Occipital lobe (tissue), 2 donors: ENCODE measurements around the gene ARL6IP4. TPM values are rescaled to one million over a fixed set of nuclear protein-coding genes. Genes with fewer than 3 reads are reported as not detected.

Source experiments
- DNase-seq: peaks from one replicate; lab custom pipeline; 2025; lab: John Stamatoyannopoulos, UW
- total RNA-seq: library from RNA; depleted of rRNA; stranded (reverse); fragments of >200 nt; gene quantifications from one replicate; pipeline ENCODE4 v1.2.3, GENCODE V29; 2014

Gene ARL6IP4
- total RNA-seq, 1 donor from 2014 or later, result 26.7 TPM

GRCh38 chr12:122990961-122991622 is 10.6 kb downstream of the ARL6IP4 start:
- no peak for DNase-seq

GRCh38 chr12:122991623-122992275 is 11.3 kb downstream of the ARL6IP4 start:
- no peak for DNase-seq

- no peak for DNase-seq
These were observed 11.9 kb downstream of the ARL6IP4 start for GRCh38 chr12:122992386-122992785.

- DNase-seq, result no peak
These were observed 13.7 kb downstream of the ARL6IP4 start for GRCh38 chr12:122994140-122994675.

- no peak for DNase-seq
These were observed 14.5 kb downstream of the ARL6IP4 start for GRCh38 chr12:122994781-122995502.

GRCh38 chr12:122995503-122996187 is 15.2 kb downstream of the ARL6IP4 start:
- no peak for DNase-seq

GRCh38 chr12:122996188-122996601 is 15.7 kb downstream of the ARL6IP4 start:
- no peak for DNase-seq

- no peak for DNase-seq
These were observed 16.3 kb downstream of the ARL6IP4 start for GRCh38 chr12:122996621-122997342.

- no peak for DNase-seq
These were observed 17.1 kb downstream of the ARL6IP4 start for GRCh38 chr12:122997343-122998250.

GRCh38 chr12:122998316-122998715 is 17.8 kb downstream of the ARL6IP4 start:
- no peak for DNase-seq

- no peak for DNase-seq
These were observed 18.9 kb downstream of the ARL6IP4 start for GRCh38 chr12:122999196-122999946.

- DNase-seq, result no peak
These were observed 19.5 kb downstream of the ARL6IP4 start for GRCh38 chr12:122999986-123000420.

- no peak for DNase-seq
These were observed 20.1 kb downstream of the ARL6IP4 start for GRCh38 chr12:123000578-123000977.

GRCh38 chr12:123001464-123001863 is 21.0 kb downstream of the ARL6IP4 start:
- DNase-seq, result no peak

- DNase-seq, result no peak
These were observed 22.8 kb downstream of the ARL6IP4 start for GRCh38 chr12:123003257-123003656.

GRCh38 chr12:123004287-123004686 is 23.8 kb downstream of the ARL6IP4 start:
- DNase-seq, result no peak

GRCh38 chr12:123005081-123005626 is 24.7 kb downstream of the ARL6IP4 start:
- DNase-seq, result no peak

GRCh38 chr12:123006977-123007376 is 26.5 kb downstream of the ARL6IP4 start:
- no peak for DNase-seq

- DNase-seq, result no peak
These were observed 29.6 kb downstream of the ARL6IP4 start for GRCh38 chr12:123010110-123010509.
